ENCODE data around the gene HMHB1.

GRCh38 chr5:143801252-143801939 lies 10.6 kb upstream of the HMHB1 start:
- no peak for TF ChIP-seq FOXM1 (IDR thresholded peaks at IDR 0.05; ENCODE audit: borderline replicate concordance)
- TF ChIP-seq BHLHE40 (IDR thresholded peaks at IDR 0.05; ENCODE audit: borderline replicate concordance): no peak
- TF ChIP-seq NFRKB (IDR thresholded peaks at IDR 0.05): no peak
- no peak for TF ChIP-seq FOXK2 (IDR thresholded peaks at IDR 0.05)
- TF ChIP-seq L3MBTL2 (conservative IDR thresholded peaks at IDR 0.05): no peak
- no peak for TF ChIP-seq ARNT (IDR thresholded peaks at IDR 0.05)
- TF ChIP-seq ELF4 (IDR thresholded peaks at IDR 0.05): no peak
- no peak for TF ChIP-seq SP1 (IDR thresholded peaks at IDR 0.05)
- TF ChIP-seq PKNOX1 (IDR thresholded peaks at IDR 0.05): no peak
- no peak for TF ChIP-seq SUZ12 (IDR thresholded peaks at IDR 0.05)
- TF ChIP-seq HDGF (IDR thresholded peaks at IDR 0.05; ENCODE audit: borderline replicate concordance): no peak
- no peak for TF ChIP-seq TARDBP (IDR thresholded peaks at IDR 0.05)

Data from HEK293T (cell line).